K562 (cell line): Measurements from ENCODE around the gene POT1. TPM values are rescaled to one million over a fixed set of nuclear protein-coding genes. Genes with fewer than 3 reads are reported as not detected.

Source experiments
- ATAC-seq: fragments of 200-7000 bp; cut with Tn5 transposase; 3 replicates; pipeline ENCODE4 v1.9.1; 2020; ENCODE audit warnings: moderate library complexity
- BruUV-seq: library from RNA; stranded (reverse); fragments of 400-500 nt; replicated peaks from 2 replicates; lab custom pipeline; 2021; lab: Mats Ljungman, UMichigan
- CTCF ChIA-PET: fragments of 300-600 bp; formaldehyde crosslinking; extraction: SDS; loops from one replicate; lab custom pipeline; 2021; ENCODE audit warnings: low intra/inter-chr PET ratio; lab: Yijun Ruan, JAX
- POLR2A ChIA-PET: fragments of 300-600, 350-650 bp; sonication (Branson Sonifier 250); formaldehyde crosslinking; extraction: SDS; loops from one replicate; lab custom pipeline; 2021; ENCODE audit warnings: antibody characterized with exemption, inconsistent platforms; lab: Yijun Ruan, JAX
- DNase-seq, 4 experiments: peaks; one replicate each; pipeline versions ENCODE4 v3.0.0 to v3.0.0-alpha.2; 2011 to 2018; ENCODE audit warnings: low spot score in 3 of 4, mixed read lengths in 3 of 4; ENCODE audit errors: extremely low read depth in 1 of 4
- FAIRE-seq: peaks from 2 replicates; lab custom pipeline; 2011; peaks lifted over from hg19 to GRCh38; lab: Jason Lieb, UNC
- H2AFZ ChIP-seq: 2 replicates; pipeline ENCODE4 v1.6.0; 2011; ENCODE audit warnings: low read depth, low read length, control low read depth, inconsistent platforms
- H3K27ac ChIP-seq: fragments of 200-600 bp; 3 replicates; pipeline ENCODE4 v1.8.0; 2011; ENCODE audit warnings: low read depth, mild to moderate bottlenecking, control low read depth, inconsistent platforms, low read length, moderate library complexity, mixed read lengths; ENCODE audit errors: extremely low read depth
- H3K27me3 ChIP-seq, 2 experiments: fragments of 300-600 bp in 1 of 2; 2 replicates in 1 of 2; 3 replicates in 1 of 2; pipeline versions ENCODE4 v1.6.0 to v1.8.0; 2011; ENCODE audit warnings: inconsistent platforms in 2 of 2, low read length in 2 of 2, mild to moderate bottlenecking in 1 of 2, mixed read lengths in 1 of 2, moderate library complexity in 1 of 2; ENCODE audit not compliant: control insufficient read depth in 2 of 2, insufficient read depth in 2 of 2
- H3K36me3 ChIP-seq: fragments of 300-600 bp; 3 replicates; pipeline ENCODE4 v1.8.0; 2011; ENCODE audit warnings: mild to moderate bottlenecking, low read length, inconsistent platforms; ENCODE audit not compliant: control insufficient read depth, insufficient read depth
- H3K4me1 ChIP-seq, 2 experiments: fragments of 200-600 bp in 1 of 2; replicated peaks in 1 of 2; 2 replicates in 1 of 2; 3 replicates in 1 of 2; pipeline versions ENCODE4 v1.5.1 to v1.8.0; 2011; ENCODE audit warnings: inconsistent platforms in 2 of 2, low read length in 2 of 2, mild to moderate bottlenecking in 1 of 2, mixed read lengths in 1 of 2, moderate library complexity in 1 of 2; ENCODE audit not compliant: control insufficient read depth in 2 of 2, insufficient read depth in 2 of 2
- H3K4me2 ChIP-seq: 2 replicates; pipeline ENCODE4 v1.6.1; 2011; ENCODE audit warnings: low read length, control low read depth, inconsistent platforms, mixed read lengths; ENCODE audit not compliant: insufficient read depth
- H3K4me3 ChIP-seq: fragments of 200-600 bp; sonication (generic), shearing (Covaris generic); 2 replicates; pipeline ENCODE4 v1.5.1; 2016; ENCODE audit warnings: control low read depth, inconsistent platforms
- H3K79me2 ChIP-seq: fragments of 200-600 bp; 3 replicates; pipeline ENCODE4 v1.8.0; 2011; ENCODE audit warnings: low read length, inconsistent platforms; ENCODE audit not compliant: control insufficient read depth, insufficient read depth
- H3K9ac ChIP-seq, 2 experiments: 2 replicates each; pipeline versions ENCODE4 v1.6.0 to v1.6.1; 2011; ENCODE audit warnings: low read depth in 2 of 2, low read length in 2 of 2, control low read depth in 1 of 2, inconsistent platforms in 1 of 2, mild to moderate bottlenecking in 1 of 2, mixed read lengths in 1 of 2; ENCODE audit not compliant: insufficient read depth in 1 of 2
- H3K9me1 ChIP-seq: one replicate; pipeline ENCODE4 v1.6.0; 2011; ENCODE audit warnings: inconsistent platforms, mild to moderate bottlenecking, low read length, moderate library complexity; ENCODE audit not compliant: control insufficient read depth, insufficient read depth
- H3K9me3 ChIP-seq: replicated peaks from 2 replicates; pipeline ENCODE4 v1.5.1; 2011; ENCODE audit warnings: low read depth, low read length, inconsistent platforms; ENCODE audit not compliant: control insufficient read depth, insufficient read depth
- H4K20me1 ChIP-seq: replicated peaks from 2 replicates; pipeline ENCODE4 v1.6.1; 2011; ENCODE audit warnings: low read length, inconsistent platforms, mixed read lengths; ENCODE audit not compliant: control insufficient read depth, insufficient read depth
- EZH2 ChIP-seq: IDR thresholded peaks from 2 replicates; pipeline ENCODE4 v1.6.1; 2012; ENCODE audit warnings: low read depth, mild to moderate bottlenecking, inconsistent platforms, low read length, borderline replicate concordance
- GABPB2 ChIP-seq: fragments of 250-450 bp; sonication (Bioruptor Pico); conservative IDR thresholded peaks from 2 replicates; pipeline ENCODE4 v1.5.1; 2021; ENCODE audit warnings: mild to moderate bottlenecking
- MCM2 ChIP-seq: fragments of 450-650 bp; IDR thresholded peaks from 2 replicates; pipeline ENCODE4 v1.6.1; 2017; ENCODE audit warnings: low read depth, mild to moderate bottlenecking
- NBN ChIP-seq: fragments of 450-650 bp; IDR thresholded peaks from 2 replicates; pipeline ENCODE4 v1.6.1; 2016; ENCODE audit warnings: low read depth, mild to moderate bottlenecking
- POLR2A ChIP-seq: fragments of 450-650 bp; conservative IDR thresholded peaks from 2 replicates; pipeline ENCODE4 v1.6.1; 2016
- PRMT5 ChIP-seq: sonication (generic); formaldehyde crosslinking; IDR thresholded peaks from 2 replicates; pipeline ENCODE4 v1.5.0; 2020; ENCODE audit warnings: missing genetic modification reagents
- RBFOX2 ChIP-seq: fragments of 200-400 bp; formaldehyde crosslinking; IDR thresholded peaks from 2 replicates; pipeline ENCODE4 v1.6.1; 2017; ENCODE audit warnings: low read depth, mild to moderate bottlenecking, low read length, moderate library complexity
- RBM22 ChIP-seq: fragments of 200-400 bp; formaldehyde crosslinking; IDR thresholded peaks from 2 replicates; pipeline ENCODE4 v1.6.1; 2018; ENCODE audit warnings: low read length, low read depth; ENCODE audit not compliant: poor library complexity, severe bottlenecking
- ZFP36 ChIP-seq: fragments of 150-350 bp; IDR thresholded peaks from 2 replicates; pipeline ENCODE4 v1.6.1; 2018; ENCODE audit warnings: low read length, low read depth; ENCODE audit not compliant: partially characterized antibody
- ZNF668 ChIP-seq: fragments of 250-450 bp; sonication (Bioruptor Pico); IDR thresholded peaks from 2 replicates; pipeline ENCODE4 v1.8.0; 2022; ENCODE audit warnings: mild to moderate bottlenecking, inconsistent platforms
- WGBS: fragments of 100-300 bp; shearing (Covaris generic); methylation state at CpG from one replicate; pipeline ENCODE4 v1.1.6; 2016; ENCODE audit warnings: low coverage, mixed read lengths; ENCODE audit not compliant: insufficient coverage; ENCODE audit errors: missing lambda C conversion rate; 5-methylcytosine and 5-hydroxymethylcytosine counted together
- in situ Hi-C: fragments of 300-500 bp; cut with MboI; formaldehyde crosslinking; loops from 4 replicates; pipeline ENCODE4 v1.15.0; 2018; ENCODE audit warnings: inconsistent platforms, mixed read lengths
- intact Hi-C: fragments of 100-400 bp; cut with micrococcal nuclease; formaldehyde crosslinking; loops from 2 replicates; pipeline ENCODE4 v1.14.2; 2022
- polyA plus RNA-seq, 8 experiments: library from polyadenylated mRNA; depleted of rRNA in 4 of 8; stranded (reverse) in 5 of 8; unstranded in 3 of 8; fragments of >200 nt; fragmentation: Nextera tagmentation in 2 of 8; fragmentation: Illumina TruSeq in 1 of 8; extraction: Ambion mirVana in 2 of 8; extraction: Trizol in 1 of 8; gene quantifications; 2 replicates each; pipeline versions ENCODE4 v1.2.1 to v1.2.3, GENCODE V29; 2011 to 2014; ENCODE audit warnings: inconsistent platforms in 1 of 8, missing spikeins in 1 of 8
- total RNA-seq, 7 experiments: library from RNA; depleted of rRNA in 6 of 7; stranded (reverse); fragments of >200 nt in 6 of 7; fragmentation: Illumina TruSeq in 2 of 7; extraction: Trizol in 2 of 7; gene quantifications; 2 replicates each; pipeline versions ENCODE4 v1.2.1 to v1.2.3, GENCODE V29; 2011 to 2021; ENCODE audit warnings: low replicate concordance in 1 of 7
- TF ChIP-seq, protein P1 (sequence below), 2 experiments: fragments of 450-650 bp in 1 of 2; sonication (generic) in 1 of 2; formaldehyde crosslinking in 1 of 2; IDR thresholded peaks; 2 replicates each; pipeline versions ENCODE4 v1.7.1 to v1.9.0; 2016 to 2022; ENCODE audit warnings: inconsistent platforms in 1 of 2, mild to moderate bottlenecking in 1 of 2, missing genetic modification reagents in 1 of 2

Gene POT1
- total and polyA plus RNA-seq, 9 of the 15 experiments (the other 6 are each of a cell fraction or from before 2014, with no cell fraction given), result 37.9 to 140 (median 63.6) TPM

DNA sequence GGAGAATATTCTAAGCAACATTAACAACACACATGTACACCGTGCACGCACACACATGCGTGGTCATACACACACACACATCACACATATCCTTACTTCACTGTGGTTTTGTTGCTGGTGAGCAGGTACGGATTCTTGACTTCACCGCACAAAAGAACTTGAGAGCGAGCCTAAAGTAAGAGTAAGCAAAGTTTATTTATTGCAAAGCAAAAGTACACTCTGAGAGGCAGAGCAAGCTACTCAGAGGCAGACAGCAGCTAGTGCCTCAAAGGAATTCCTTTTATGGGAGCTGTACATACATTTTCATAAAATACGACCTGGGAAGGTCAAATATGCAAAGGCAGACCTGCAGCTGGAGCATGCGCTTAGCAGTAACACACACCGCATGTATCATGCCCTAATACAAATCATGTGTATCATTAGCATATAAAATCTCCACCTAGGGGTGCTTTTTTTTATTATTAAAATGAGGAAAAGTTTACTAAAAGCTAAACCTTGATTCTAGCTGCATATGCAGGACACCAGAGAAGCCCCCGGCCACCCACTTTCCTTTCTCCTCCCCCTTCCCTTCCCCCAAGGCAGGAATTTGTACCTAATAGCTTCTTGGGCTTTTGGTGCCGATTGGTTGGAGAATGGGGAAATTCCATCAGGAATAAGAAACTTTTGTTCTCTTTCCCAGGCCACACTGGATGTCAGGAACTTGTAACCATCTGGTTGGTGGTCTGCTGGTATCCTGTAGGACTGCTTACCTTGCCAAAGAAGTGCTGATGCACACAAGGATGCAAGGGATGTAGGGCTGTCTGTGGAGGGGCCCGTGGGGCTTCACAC, 147.5 kb downstream of the POT1 start:
- H3K79me2 ChIP-seq, result no peaks in the 10 kb centered on the region
- WGBS, result 8% methylated on average over 12 of the region's 12 CpGs
- no peaks in the 10 kb centered on the region for H3K36me3 ChIP-seq
- H3K4me2 ChIP-seq, result no peak overlapping the region
- no peak overlapping the region for H2AFZ ChIP-seq
- TF ChIP-seq ZFP36 (no peak), POLR2A (no peak), MCM2 (no peak), PRMT5 (no peak), RBM22 (no peak), RBFOX2 (no peak), ZNF668 (CRISPR knock-in tag) (no peak), NBN (no peak), EZH2 (no peak), GABPB2 (no peak)
- TF ChIP-seq, protein P1, sequence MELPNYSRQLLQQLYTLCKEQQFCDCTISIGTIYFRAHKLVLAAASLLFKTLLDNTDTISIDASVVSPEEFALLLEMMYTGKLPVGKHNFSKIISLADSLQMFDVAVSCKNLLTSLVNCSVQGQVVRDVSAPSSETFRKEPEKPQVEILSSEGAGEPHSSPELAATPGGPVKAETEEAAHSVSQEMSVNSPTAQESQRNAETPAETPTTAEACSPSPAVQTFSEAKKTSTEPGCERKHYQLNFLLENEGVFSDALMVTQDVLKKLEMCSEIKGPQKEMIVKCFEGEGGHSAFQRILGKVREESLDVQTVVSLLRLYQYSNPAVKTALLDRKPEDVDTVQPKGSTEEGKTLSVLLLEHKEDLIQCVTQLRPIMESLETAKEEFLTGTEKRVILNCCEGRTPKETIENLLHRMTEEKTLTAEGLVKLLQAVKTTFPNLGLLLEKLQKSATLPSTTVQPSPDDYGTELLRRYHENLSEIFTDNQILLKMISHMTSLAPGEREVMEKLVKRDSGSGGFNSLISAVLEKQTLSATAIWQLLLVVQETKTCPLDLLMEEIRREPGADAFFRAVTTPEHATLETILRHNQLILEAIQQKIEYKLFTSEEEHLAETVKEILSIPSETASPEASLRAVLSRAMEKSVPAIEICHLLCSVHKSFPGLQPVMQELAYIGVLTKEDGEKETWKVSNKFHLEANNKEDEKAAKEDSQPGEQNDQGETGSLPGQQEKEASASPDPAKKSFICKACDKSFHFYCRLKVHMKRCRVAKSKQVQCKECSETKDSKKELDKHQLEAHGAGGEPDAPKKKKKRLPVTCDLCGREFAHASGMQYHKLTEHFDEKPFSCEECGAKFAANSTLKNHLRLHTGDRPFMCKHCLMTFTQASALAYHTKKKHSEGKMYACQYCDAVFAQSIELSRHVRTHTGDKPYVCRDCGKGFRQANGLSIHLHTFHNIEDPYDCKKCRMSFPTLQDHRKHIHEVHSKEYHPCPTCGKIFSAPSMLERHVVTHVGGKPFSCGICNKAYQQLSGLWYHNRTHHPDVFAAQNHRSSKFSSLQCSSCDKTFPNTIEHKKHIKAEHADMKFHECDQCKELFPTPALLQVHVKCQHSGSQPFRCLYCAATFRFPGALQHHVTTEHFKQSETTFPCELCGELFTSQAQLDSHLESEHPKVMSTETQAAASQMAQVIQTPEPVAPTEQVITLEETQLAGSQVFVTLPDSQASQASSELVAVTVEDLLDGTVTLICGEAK (IDR thresholded peaks at IDR 0.05), result no peak
- TF ChIP-seq, protein P1 (CRISPR knock-in tag; IDR thresholded peaks at IDR 0.05), result no peak
- TF ChIP-seq, all 486 proteins: peak for 0
- H3K9me1 ChIP-seq, result no peaks in the 10 kb centered on the region
- ChIA-PET POLR2A (no interaction called here), CTCF (interaction anchor here (0.5 kb wide), 1 partner anchor 27 kb away, joined by 3 read pairs; no protein-coding TSS in a partner anchor)
- no peaks in the 10 kb centered on the region for H3K27me3 ChIP-seq
- H3K4me3 ChIP-seq, result no peak overlapping the region
- no peak for DNase-seq
- no peak overlapping the region for H3K9ac ChIP-seq
- no peak for ATAC-seq
- no TSS peak for BruUV-seq
- intact Hi-C loops (no loop called here), in situ Hi-C loops (no loop called here)
- no peaks in the 10 kb centered on the region for H3K9me3 ChIP-seq
- no peaks in the 10 kb centered on the region for H4K20me1 ChIP-seq
- no peak overlapping the region for H3K27ac ChIP-seq
- no peaks in the 10 kb centered on the region; a peak in 1 of 5 replicates for H3K4me1 ChIP-seq
- no peak for FAIRE-seq
